HepG2 (cell line): ENCODE data around the gene SRXN1. TPM values are rescaled to one million over a fixed set of nuclear protein-coding genes. Genes with fewer than 3 reads are reported as not detected.
A peak's percentile ranks its signal among the peaks of the same experiment; 100 is the strongest.

Experiments
- ATAC-seq: fragments of 200-7000 bp; cut with Tn5 transposase; 3 replicates; pipeline ENCODE4 v1.9.1; 2020; ENCODE audit warnings: mild to moderate bottlenecking, moderate library complexity
- BruUV-seq: library from RNA; stranded (reverse); fragments of 400-500 nt; replicated peaks from 2 replicates; lab custom pipeline; 2021; lab: Mats Ljungman, UMichigan
- CTCF ChIA-PET: fragments of 300-600 bp; formaldehyde crosslinking; extraction: SDS; loops from one replicate; lab custom pipeline; 2021; ENCODE audit warnings: low total read pairs, inconsistent platforms, low intra/inter-chr PET ratio; lab: Yijun Ruan, JAX
- POLR2A ChIA-PET: fragments of 350-600 bp; sonication (Branson Sonifier 250); formaldehyde crosslinking; loops from one replicate; lab custom pipeline; 2020; ENCODE audit warnings: antibody characterized with exemption, inconsistent platforms; lab: Yijun Ruan, JAX
- DNase-seq: peaks from one replicate; pipeline ENCODE4 v3.0.0-alpha.2; 2015; ENCODE audit warnings: low spot score
- FAIRE-seq: peaks from 3 replicates; lab custom pipeline; 2011; peaks lifted over from hg19 to GRCh38; lab: Jason Lieb, UNC
- H2AFZ ChIP-seq: one replicate; pipeline ENCODE4 v1.6.1; 2011; ENCODE audit warnings: low read length, inconsistent platforms
- H3K27ac ChIP-seq: fragments of 300-600 bp; 3 replicates; pipeline ENCODE4 v1.8.0; 2011; ENCODE audit warnings: mixed run types, mild to moderate bottlenecking, mixed read lengths, low read length, inconsistent platforms; ENCODE audit not compliant: insufficient read depth; ENCODE audit errors: extremely low read length
- H3K27me3 ChIP-seq, 2 experiments: fragments of 200-600 bp in 1 of 2; 2 replicates in 1 of 2; 3 replicates in 1 of 2; pipeline versions ENCODE4 v1.6.0 to v1.8.0; 2011; ENCODE audit warnings: low read length in 2 of 2, mild to moderate bottlenecking in 2 of 2, moderate library complexity in 2 of 2, inconsistent platforms in 1 of 2; ENCODE audit not compliant: insufficient read depth in 2 of 2, control insufficient read depth in 1 of 2
- H3K36me3 ChIP-seq, 2 experiments: fragments of 200-600 bp in 1 of 2; replicated peaks in 1 of 2; 2 replicates in 1 of 2; 3 replicates in 1 of 2; pipeline versions ENCODE4 v1.5.1 to v1.8.0; 2011; ENCODE audit warnings: low read length in 2 of 2, inconsistent platforms in 1 of 2; ENCODE audit not compliant: insufficient read depth in 2 of 2, control insufficient read depth in 1 of 2
- H3K4me1 ChIP-seq: 2 replicates; pipeline ENCODE4 v1.5.1; 2012; ENCODE audit warnings: low read length, inconsistent platforms; ENCODE audit not compliant: insufficient read depth
- H3K4me2 ChIP-seq: 2 replicates; pipeline ENCODE4 v1.6.0; 2011; ENCODE audit warnings: low read depth, low read length, inconsistent platforms
- H3K4me3 ChIP-seq, 3 experiments: fragments of 200-600 bp in 1 of 3; sonication (generic), shearing (Covaris generic) in 1 of 3; replicated peaks in 1 of 3; 2 replicates each; pipeline ENCODE4 v1.5.1; 2011 to 2016; ENCODE audit warnings: low read length in 3 of 3, inconsistent platforms in 2 of 3, low read depth in 2 of 3, mild to moderate bottlenecking in 2 of 3, control low read depth in 1 of 3, mixed read lengths in 1 of 3; ENCODE audit not compliant: insufficient read depth in 1 of 3
- H3K79me2 ChIP-seq: one replicate; pipeline ENCODE4 v1.6.1; 2011; ENCODE audit warnings: low read length, inconsistent platforms; ENCODE audit not compliant: insufficient read depth
- H3K9ac ChIP-seq: 2 replicates; pipeline ENCODE4 v1.6.0; 2011; ENCODE audit warnings: mild to moderate bottlenecking, low read depth, low read length, inconsistent platforms; ENCODE audit not compliant: insufficient read depth
- H3K9me3 ChIP-seq: 2 replicates; pipeline ENCODE4 v1.5.1; 2012; ENCODE audit warnings: mild to moderate bottlenecking, low read length
- H4K20me1 ChIP-seq: 2 replicates; pipeline ENCODE4 v1.6.0; 2011; ENCODE audit warnings: inconsistent platforms, mild to moderate bottlenecking, low read length, moderate library complexity; ENCODE audit not compliant: insufficient read depth
- CCDC6 ChIP-seq: sonication (generic); formaldehyde crosslinking; IDR thresholded peaks from 2 replicates; pipeline ENCODE4 v1.8.1; 2022; ENCODE audit warnings: mild to moderate bottlenecking, missing genetic modification reagents, moderate library complexity
- FOXO4 ChIP-seq: sonication (generic); formaldehyde crosslinking; conservative IDR thresholded peaks from 2 replicates; pipeline ENCODE4 v1.8.1; 2023; ENCODE audit warnings: missing genetic modification reagents
- MAFF ChIP-seq: IDR thresholded peaks from 2 replicates; pipeline ENCODE4 v1.6.1; 2011; ENCODE audit warnings: low read depth, low read length, improper control_type of control experiment
- MED1 ChIP-seq: sonication (generic); formaldehyde crosslinking; IDR thresholded peaks from 2 replicates; pipeline ENCODE4 v1.4.0; 2020; ENCODE audit warnings: missing genetic modification reagents
- NFRKB ChIP-seq: fragments of 450-650 bp; IDR thresholded peaks from 2 replicates; pipeline ENCODE4 v1.6.1; 2017
- PAX8 ChIP-seq: sonication (generic); formaldehyde crosslinking; IDR thresholded peaks from 2 replicates; pipeline ENCODE4 v1.8.0; 2022; ENCODE audit warnings: mild to moderate bottlenecking, missing genetic modification reagents, borderline replicate concordance
- REL ChIP-seq: sonication (generic); formaldehyde crosslinking; conservative IDR thresholded peaks from 2 replicates; pipeline ENCODE4 v1.8.0; 2022; ENCODE audit warnings: mild to moderate bottlenecking, missing genetic modification reagents, moderate library complexity
- ZBTB10 ChIP-seq: sonication (generic); formaldehyde crosslinking; IDR thresholded peaks from 2 replicates; pipeline ENCODE4 v1.4.0; 2020; ENCODE audit warnings: missing genetic modification reagents, borderline replicate concordance
- ZNF30 ChIP-seq: sonication (generic); formaldehyde crosslinking; IDR thresholded peaks from 2 replicates; pipeline ENCODE4 v1.5.0; 2020; ENCODE audit warnings: mild to moderate bottlenecking, missing genetic modification reagents
- ZNF619 ChIP-seq: sonication (generic); formaldehyde crosslinking; IDR thresholded peaks from 2 replicates; pipeline ENCODE4 v1.4.0; 2020; ENCODE audit warnings: mild to moderate bottlenecking, missing genetic modification reagents
- ZNF670 ChIP-seq: sonication (generic); formaldehyde crosslinking; IDR thresholded peaks from 2 replicates; pipeline ENCODE4 v1.8.0; 2022; ENCODE audit warnings: mild to moderate bottlenecking, missing genetic modification reagents, borderline replicate concordance
- WGBS: methylation state at CpG from one replicate; pipeline ENCODE4 v1.1.6; 2017; ENCODE audit warnings: low lambda C conversion rate; 5-methylcytosine and 5-hydroxymethylcytosine counted together
- in situ Hi-C: cut with HindIII; loops from 2 replicates; pipeline ENCODE4 v1.10.0; 2017; ENCODE audit warnings: low pct_unique_long_range_greater_than_20kb; ENCODE audit not compliant: extremely low pct_ligation_motif_present
- intact Hi-C: fragments of 100-400 bp; cut with micrococcal nuclease; formaldehyde crosslinking; loops from one replicate; pipeline ENCODE4 v1.10.0; 2022; ENCODE audit not compliant: unreplicated experiment
- polyA plus RNA-seq, 8 experiments: library from polyadenylated mRNA; depleted of rRNA in 3 of 8; stranded (reverse) in 7 of 8; unstranded in 1 of 8; fragments of >200 nt; fragmentation: Illumina TruSeq in 4 of 8; extraction: Trizol in 4 of 8; gene quantifications; 2 replicates each; pipeline versions ENCODE4 v1.2.1 to v1.2.3, GENCODE V29; 2011 to 2016; ENCODE audit warnings: low read depth in 4 of 8, missing spikeins in 1 of 8, mixed read lengths in 1 of 8; ENCODE audit not compliant: insufficient read depth in 1 of 8
- total RNA-seq, 5 experiments: library from RNA; depleted of rRNA; stranded (reverse); fragments of >200 nt; fragmentation: Illumina TruSeq; extraction: Trizol; gene quantifications; 2 replicates each; pipeline ENCODE4 v1.2.3, GENCODE V29; 2016; ENCODE audit warnings: low read depth in 1 of 5
- TF ChIP-seq, protein P1 (sequence below): sonication (generic); formaldehyde crosslinking; IDR thresholded peaks from 2 replicates; pipeline ENCODE4 v1.9.0; 2021; ENCODE audit warnings: missing genetic modification reagents, mild to moderate bottlenecking, borderline replicate concordance
- TF ChIP-seq, protein P2 (sequence below): sonication (generic); formaldehyde crosslinking; IDR thresholded peaks from 2 replicates; pipeline ENCODE4 v1.8.0; 2022; ENCODE audit warnings: mild to moderate bottlenecking, missing genetic modification reagents, moderate library complexity
- TF ChIP-seq, protein P3 (sequence below): sonication (generic); formaldehyde crosslinking; IDR thresholded peaks from 2 replicates; pipeline ENCODE4 v1.5.0; 2020; ENCODE audit warnings: missing genetic modification reagents

The SRXN1 gene
- total and polyA plus RNA-seq, 2 of the 13 experiments (the other 11 are each of a cell fraction or from before 2014, with no cell fraction given) = 29.9 to 87.7 TPM

DNA sequence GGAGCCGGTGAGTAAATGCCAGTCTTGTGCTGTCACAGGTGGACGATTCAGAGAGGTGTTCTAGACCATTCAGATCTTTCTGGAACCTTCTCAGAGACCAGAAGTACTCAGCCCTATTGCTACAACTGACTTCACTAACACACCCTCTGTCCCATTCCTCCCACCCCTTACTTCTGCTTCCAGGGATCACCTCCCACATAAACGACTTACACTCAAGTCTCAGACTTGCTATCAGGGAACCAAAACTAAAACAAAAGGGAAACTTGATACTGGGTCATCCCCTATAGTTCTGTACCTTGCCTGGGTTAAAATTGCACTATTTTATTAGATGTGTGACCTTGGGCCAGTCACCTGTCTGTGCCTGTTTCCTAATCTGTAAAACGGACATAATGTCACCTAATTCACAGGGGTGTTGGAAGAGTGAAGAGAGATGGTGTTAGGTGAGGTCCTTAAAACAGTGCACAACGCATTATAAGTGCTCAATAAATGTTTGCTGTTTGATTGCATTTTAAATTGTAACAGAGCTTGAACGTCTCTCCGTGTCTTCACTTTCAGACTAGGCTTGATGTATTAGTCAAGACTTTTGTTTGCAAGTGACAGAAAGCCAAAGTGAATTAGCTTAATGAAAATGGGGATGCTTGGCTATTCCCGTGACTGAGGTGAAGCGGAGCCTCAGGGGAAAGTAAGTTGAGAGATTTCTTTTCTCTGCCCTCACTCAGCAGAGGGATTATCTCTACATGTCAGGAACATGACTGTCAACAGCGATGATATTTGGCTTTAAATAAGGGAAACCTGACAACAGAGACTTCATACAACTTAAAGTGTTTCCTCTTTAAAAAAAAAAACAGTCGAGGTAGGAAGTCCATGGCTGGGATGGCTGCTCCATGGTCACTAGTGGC lies 3.0 kb upstream of the SRXN1 start (continued):
- TF ChIP-seq, protein P1, sequence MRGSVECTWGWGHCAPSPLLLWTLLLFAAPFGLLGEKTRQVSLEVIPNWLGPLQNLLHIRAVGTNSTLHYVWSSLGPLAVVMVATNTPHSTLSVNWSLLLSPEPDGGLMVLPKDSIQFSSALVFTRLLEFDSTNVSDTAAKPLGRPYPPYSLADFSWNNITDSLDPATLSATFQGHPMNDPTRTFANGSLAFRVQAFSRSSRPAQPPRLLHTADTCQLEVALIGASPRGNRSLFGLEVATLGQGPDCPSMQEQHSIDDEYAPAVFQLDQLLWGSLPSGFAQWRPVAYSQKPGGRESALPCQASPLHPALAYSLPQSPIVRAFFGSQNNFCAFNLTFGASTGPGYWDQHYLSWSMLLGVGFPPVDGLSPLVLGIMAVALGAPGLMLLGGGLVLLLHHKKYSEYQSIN (CRISPR knock-in tag) = no peak
- TF ChIP-seq MAFF = no peak

DNA sequence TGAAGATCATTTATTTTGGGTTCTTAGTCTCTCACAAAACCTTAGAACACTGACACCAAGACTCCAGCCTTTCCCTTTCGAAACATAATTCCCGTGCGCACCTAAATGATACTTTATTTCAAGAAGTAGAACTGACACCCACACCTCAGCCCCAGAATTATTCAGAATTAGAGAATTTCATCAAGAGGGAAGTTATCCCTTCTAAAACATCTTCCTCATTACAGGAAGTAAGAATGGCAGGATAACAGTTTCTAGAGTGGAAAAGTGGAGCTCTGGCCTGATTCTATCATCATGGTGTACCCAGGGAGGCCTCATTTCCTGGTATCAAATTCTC lies 1.4 kb upstream of the SRXN1 start:
- H3K4me1 ChIP-seq = peaks cover 37% of the 10 kb centered on the region
- H3K4me2 ChIP-seq = peak overlapping the region; percentile 99
- no TSS peak for BruUV-seq
- 76% methylated on average over 3 of the region's 3 CpGs for WGBS
- H3K9ac ChIP-seq = no peak overlapping the region
- H3K79me2 ChIP-seq = peaks cover 13% of the 10 kb centered on the region
- in situ Hi-C loops = no loop called here
- peaks cover 2 to 13% of the 10 kb centered on the region in 2 experiments; a peak in 3 of 5 replicates for H3K36me3 ChIP-seq
- ATAC-seq = no peak
- peak overlapping the region; percentile 75 for H3K27ac ChIP-seq
- POLR2A ChIA-PET = interaction anchor here (0.6 kb wide), 2 partner anchors 111 to 307 kb away, joined by 3 read pairs; partner anchors contain the start of gene CSNK2A1
- FAIRE-seq = no peak
- CTCF ChIA-PET = interaction anchor here (1.2 kb wide), 1 partner anchor 93 kb away, joined by 3 read pairs; no protein-coding TSS in a partner anchor
- peaks cover 8 to 42% of the 10 kb centered on the region in 2 experiments; a peak in 4 of 5 replicates for H3K27me3 ChIP-seq
- H2AFZ ChIP-seq = no peak overlapping the region
- DNase-seq = no peak
- H3K4me3 ChIP-seq = no peak overlapping the region
- intact Hi-C loops = no loop called here
- H3K9me3 ChIP-seq = no peaks in the 10 kb centered on the region
- TF ChIP-seq ZNF670 (CRISPR knock-in tag) (0 out of 2 replicates have a peak, but pooled peaks have one; percentile 1), CCDC6 (CRISPR knock-in tag) (no peak), ZNF30 (CRISPR knock-in tag) (0 out of 2 replicates have a peak, but pooled peaks have one; percentile 11), NFRKB (no peak), FOXO4 (0 out of 2 replicates have a peak, but pooled peaks have one; percentile 16), REL (CRISPR knock-in tag) (0 out of 2 replicates have a peak, but pooled peaks have one; percentile 11), MED1 (CRISPR knock-in tag) (no peak), ZNF619 (CRISPR knock-in tag) (no peak), PAX8 (CRISPR knock-in tag) (no peak), ZBTB10 (CRISPR knock-in tag) (0 out of 2 replicates have a peak, but pooled peaks have one; percentile 2)
- TF ChIP-seq, protein P2, sequence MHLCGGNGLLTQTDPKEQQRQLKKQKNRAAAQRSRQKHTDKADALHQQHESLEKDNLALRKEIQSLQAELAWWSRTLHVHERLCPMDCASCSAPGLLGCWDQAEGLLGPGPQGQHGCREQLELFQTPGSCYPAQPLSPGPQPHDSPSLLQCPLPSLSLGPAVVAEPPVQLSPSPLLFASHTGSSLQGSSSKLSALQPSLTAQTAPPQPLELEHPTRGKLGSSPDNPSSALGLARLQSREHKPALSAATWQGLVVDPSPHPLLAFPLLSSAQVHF (CRISPR knock-in tag) = 0 out of 2 replicates have a peak, but pooled peaks have one; percentile 27
- TF ChIP-seq, protein P3, sequence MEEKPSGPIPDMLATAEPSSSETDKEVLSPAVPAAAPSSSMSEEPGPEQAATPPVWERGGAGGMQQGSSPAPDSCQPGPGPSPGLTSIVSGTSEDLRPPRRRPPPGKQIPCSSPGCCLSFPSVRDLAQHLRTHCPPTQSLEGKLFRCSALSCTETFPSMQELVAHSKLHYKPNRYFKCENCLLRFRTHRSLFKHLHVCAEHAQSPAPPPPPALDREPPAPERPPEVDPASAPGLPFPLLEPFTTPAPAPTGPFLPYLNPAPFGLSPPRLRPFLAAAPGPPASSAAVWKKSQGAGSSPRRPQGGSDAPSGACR (CRISPR knock-in tag) = 0 out of 2 replicates have a peak, but pooled peaks have one; percentile 8
- TF ChIP-seq, all 625 proteins: peak for 7
- H4K20me1 ChIP-seq = no peaks in the 10 kb centered on the region
